Neural cell (in vitro differentiated cells): ENCODE data around the gene C1QTNF1.

Experiments
- CTCF ChIP-seq: fragments of 450-650 bp; IDR thresholded peaks from 2 replicates; pipeline ENCODE4 v1.5.1; 2014; ENCODE audit warnings: antibody characterized with exemption, mild to moderate bottlenecking, moderate library complexity; ENCODE audit not compliant: poor library complexity, severe bottlenecking
- EZH2 ChIP-seq: fragments of 200-600, 300-800 bp; shearing (Covaris generic), sonication (generic); IDR thresholded peaks from 2 replicates; pipeline ENCODE4 v1.6.1; 2014; ENCODE audit warnings: antibody characterized with exemption, low read length, borderline replicate concordance, mild to moderate bottlenecking; ENCODE audit not compliant: insufficient read depth, poor library complexity, severe bottlenecking
- TAF1 ChIP-seq: IDR thresholded peaks from 2 replicates; pipeline ENCODE4 v1.6.1; 2012; ENCODE audit warnings: low read depth

GRCh38 chr17:79007504-79008381, 16.2 kb upstream of the C1QTNF1 start:
- TF ChIP-seq CTCF (no peak), EZH2 (no peak), TAF1 (no peak)
